SIG-M5 (cell line): Measurements from ENCODE around the gene VDR.

ENCODE experiments used
- DNase-seq: peaks from one replicate; lab custom pipeline; 2025; lab: John Stamatoyannopoulos, UW

Gene VDR

DNA sequence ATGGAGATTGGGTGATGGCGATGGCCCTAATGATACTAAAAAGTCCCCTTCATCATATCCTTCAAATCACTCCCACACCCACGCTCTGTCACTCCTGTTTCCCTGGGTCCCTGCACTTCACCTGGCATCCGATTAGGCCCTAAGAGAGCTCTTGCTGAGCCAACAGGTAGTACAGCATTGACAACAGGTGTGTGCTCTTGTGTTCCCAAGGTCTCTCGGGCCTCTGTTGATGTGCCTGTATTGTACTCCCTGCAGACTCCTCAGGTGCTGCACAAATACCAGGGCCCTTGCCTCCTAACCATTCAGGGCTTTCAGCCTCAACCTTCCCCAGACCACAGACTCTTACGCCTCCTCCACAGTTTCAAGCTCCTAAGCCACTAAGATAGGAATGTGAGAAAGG is 25.8 kb upstream of the VDR start:
- DNase-seq: no peak

DNA sequence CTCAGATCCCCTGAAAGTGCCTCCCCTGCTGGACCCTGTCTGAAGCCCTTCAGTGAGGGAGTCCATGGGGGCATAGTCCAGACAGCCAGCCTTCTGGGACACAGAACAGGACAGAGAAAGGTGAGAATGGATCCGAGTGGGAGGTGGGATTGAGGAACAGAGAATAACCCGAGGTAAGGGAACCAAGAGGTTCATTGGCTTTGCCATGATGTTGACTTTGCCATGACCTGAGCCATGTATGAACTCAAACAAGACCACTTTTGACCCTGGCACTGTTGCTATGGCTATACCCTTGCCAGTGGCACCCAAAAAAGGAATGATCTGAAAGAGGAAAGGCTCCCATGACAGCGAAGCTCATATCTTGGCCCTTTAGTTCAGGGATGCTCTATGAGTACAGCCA is 22.6 kb upstream of the VDR start:
- no peak for DNase-seq

DNA sequence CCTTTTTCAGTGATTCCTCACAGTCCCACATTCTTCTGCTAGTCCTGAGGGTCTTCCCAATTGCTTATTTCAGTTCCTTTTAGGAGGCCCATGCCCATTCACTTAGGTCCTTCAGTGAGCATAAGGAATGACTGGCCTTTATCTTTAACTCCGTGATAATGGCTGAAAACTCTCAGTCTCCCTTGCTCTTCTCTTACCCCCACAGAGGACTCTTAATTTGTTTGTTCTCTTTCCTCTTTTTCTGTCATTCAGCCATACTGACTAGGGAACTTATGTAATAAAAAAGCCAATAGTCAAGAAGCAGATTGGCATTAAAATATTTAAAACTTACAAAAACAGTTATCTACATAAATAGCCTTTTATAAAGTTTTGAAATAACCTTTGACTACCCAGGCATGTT is 17.1 kb upstream of the VDR start:
- DNase-seq: no peak

DNA sequence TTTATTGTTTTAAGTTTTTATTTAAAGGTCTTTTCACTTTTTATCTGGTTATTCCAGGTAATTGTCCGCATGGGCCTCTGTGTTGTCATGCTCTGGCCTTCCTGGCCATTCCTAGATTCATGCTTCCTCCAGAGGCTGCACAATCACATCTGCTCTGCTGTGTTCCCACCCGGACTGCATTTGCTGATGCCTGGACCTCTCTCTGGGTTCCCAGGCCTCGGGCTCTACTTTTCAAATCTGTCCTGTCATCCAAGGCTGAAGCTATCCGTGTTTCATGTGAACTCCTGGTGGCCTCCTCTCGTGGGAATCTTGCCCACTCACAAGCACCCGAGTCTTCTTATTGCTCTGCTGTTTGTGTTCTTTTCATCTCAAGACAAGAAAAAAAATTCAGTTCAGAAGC is 16.1 kb upstream of the VDR start:
- no peak for DNase-seq

DNA sequence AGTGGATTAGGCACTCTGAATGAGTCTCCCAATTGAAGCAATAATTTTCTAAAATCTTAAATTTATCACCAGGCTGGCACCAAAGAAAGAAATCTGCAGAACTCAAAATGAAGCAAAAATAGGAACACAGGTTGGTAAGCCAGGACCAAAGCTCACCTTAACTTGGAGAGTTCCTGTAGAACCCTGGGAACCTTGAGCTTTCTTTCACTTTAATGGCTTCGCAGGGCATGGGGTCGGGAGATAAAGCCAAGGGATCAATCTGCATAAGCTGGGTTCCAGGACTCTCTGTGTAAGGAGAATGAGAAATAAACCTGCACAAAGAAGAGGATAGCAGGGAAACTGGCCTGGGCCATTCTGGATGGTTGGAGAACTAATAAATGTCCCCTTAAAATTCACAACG is 8.3 kb upstream of the VDR start:
- no peak for DNase-seq

DNA sequence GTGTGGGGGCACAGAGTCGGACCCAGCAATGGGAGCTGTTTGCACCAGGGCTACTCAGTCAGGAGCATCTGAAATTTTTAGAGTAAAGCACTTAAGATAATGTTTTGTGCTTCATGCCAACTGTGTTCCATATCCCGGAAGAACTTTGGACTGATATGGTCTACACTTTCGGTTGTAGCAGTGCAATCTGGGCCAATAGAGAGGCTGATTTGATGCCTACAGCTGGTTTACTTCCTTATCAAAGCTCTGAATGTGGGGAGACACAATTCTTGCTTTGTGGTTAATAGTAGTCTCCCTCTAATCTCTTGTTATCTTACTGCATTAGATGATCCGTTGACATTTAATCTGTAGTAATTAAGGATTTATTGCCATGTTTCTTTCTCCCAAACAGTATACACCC is 7.8 kb upstream of the VDR start:
- no peak for DNase-seq

DNA sequence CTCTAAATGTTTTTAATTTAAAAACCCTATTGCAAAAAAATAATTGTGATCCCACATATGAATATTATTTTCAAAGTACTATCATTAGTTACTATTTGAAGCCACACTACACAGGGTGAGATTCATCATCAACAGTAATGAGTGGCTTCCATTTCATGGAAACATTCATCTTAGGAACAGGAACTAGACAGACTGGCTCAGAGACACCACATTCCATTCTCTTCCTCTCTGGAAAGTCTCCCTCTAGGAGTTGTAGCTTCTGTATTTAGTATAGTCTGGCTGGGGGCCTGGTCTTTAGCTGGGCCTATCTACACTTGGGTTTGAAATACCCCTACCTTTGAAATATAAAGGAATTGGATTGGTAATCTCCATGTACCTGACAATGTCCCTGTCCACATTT is 6.2 kb upstream of the VDR start:
- no peak for DNase-seq

DNA sequence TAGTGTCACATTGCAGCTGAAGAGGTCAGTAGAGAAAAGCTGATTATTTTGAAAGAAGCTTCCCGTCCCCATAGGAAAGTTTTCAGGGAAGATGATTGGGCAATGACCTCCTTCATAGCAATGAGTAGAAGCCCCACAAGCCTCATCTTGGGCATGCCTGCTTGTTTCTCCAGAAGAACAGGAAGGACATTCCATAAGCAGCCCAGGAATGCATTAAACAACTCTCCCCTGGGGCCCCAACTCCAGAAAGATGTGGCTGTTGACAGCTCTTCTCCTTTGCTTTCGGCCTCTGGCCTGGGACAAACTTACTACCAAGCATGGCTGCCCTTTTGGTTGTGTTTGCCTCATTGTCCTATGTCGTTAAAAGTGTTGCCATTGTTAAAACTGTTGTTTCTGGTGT is 5.7 kb upstream of the VDR start:
- no peak for DNase-seq

DNA sequence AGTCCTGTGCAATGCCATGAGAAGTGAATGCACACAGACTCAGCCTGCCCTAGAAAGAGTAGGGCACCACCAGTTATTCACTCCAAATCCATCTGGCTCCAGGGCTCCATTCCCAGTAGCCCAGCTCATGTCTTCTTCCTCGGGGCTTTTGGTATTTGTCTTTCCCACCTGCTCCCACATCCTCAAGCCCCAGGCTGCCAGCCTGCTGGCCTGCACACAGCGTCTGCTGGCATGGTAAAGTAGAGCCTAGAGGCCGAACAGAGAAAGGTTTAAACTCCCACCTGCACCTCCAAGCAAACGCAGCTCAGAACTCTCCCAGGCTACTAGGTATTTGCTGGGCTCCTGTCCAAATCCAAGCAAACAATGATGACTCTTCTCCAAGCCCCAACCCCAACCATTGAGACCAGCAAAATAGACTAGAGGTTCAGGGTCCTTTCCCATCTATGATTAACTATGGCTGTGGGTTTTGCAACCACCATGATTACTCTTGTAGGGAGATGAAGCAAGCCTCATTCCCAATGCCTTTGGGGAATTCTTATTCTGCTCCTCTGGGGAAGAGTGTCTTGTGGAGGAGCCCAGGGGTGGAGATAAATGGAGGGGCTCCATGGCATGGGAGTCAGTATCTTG is 5.2 kb upstream of the VDR start:
- DNase-seq: no peak

DNA sequence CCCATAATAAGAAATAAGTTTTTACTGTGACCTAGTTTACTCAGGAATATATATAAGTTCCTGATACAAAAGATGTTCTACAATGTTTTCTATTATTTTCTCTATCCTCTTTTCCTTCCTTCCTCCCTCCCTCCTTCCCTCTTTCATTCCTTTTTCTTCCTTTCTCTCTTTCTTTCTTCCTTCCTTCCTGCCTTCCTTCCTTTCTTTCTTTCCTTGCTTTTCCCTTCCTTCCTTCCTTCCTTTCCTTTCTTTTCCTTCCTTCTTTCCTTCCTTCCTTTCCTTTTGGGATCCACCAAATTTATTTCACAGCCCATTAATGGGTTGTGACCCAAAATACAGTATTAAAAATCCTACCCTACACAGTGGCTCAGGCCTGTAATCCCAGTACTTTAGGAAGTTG is 3.9 kb upstream of the VDR start:
- no peak for DNase-seq

DNA sequence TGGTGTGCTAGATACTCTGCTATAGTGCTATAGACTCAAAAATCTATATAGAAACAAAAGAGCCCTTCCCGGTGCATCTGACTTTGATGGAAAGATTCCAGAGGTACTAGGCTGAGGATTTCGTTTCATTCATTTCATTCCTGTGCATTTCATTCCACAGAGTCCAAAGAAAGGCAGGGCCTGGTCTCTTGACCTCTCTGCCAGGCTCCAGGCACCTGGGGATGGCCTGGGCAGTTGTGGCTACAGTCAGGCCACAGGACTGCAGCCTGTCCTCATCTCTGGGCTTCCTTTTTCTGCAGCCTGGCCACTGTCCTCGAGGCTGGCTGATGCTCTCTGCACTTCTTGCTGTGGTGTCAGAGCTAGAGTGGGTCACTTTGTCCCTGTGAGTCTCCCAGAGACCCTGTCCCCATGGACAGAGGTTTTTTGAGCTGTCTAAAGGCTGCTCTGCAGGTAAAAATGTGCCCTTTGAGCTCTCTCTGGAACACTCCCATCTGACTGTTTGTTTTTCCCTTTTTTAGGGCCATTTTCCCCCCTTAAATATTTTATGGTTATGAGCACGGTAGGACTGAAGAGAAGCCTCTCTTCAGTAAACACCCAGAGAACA is 3.2 kb upstream of the VDR start:
- DNase-seq: no peak

DNA sequence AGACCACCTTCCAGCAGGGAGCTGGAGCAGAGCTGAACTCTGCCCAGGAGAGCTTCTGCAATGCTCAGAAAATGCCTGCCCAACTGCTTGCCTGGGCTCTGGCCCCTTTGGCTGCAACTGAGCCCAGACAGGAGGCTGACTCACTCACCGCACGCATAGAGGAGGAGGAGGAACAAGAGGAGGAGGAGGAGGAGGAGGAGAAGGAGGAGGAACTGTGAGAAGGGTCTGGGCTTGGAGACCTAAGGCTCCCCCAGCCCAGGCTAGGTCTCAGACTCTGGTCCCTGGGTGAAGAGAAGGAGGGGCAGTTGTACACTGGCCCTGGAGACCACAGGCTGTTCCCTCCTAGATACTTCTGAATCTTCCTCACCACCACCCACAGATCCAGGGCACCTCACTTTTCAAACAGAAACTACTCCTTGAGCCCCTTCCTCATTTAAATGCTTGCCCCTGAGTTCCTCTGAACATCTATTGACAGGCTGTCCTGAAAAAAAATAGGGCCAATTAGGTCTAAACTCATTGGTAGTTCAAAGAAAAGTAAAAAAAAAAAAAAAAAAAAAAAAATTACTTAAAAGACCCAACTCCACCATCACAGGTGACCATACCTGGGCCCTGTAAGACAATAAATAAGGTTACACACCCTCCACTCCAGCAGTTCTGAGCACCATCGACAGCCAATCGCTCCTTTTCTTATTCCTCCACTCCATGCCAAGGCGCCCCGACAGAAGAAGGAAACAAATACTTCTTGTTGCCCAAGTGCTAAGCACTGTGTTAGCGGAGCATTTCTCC is 674 bp downstream of the VDR start:
- DNase-seq: peak; percentile 36

DNA sequence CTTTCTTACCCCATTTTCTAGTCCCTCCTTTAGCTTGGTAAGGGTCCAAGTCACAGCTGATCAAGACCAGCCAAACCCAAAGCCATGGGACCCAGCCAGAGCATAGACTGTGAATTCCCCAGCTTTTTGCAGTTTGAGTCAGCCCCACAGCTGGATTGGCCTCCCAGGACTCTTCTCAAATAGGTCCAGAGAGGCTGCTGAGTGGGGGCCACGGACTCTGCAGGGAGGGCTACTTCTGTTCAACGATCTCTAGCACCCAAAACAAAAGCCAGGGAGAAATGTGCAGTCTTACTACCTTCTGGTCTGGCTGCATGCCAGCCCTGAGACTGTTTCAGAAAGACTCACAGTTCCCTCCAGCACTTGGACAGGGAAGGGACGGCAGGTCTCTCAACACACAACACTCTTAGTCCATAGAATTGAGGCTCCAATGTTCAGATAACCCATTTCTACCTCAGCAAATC is 1.6 kb downstream of the VDR start:
- DNase-seq: no peak

DNA sequence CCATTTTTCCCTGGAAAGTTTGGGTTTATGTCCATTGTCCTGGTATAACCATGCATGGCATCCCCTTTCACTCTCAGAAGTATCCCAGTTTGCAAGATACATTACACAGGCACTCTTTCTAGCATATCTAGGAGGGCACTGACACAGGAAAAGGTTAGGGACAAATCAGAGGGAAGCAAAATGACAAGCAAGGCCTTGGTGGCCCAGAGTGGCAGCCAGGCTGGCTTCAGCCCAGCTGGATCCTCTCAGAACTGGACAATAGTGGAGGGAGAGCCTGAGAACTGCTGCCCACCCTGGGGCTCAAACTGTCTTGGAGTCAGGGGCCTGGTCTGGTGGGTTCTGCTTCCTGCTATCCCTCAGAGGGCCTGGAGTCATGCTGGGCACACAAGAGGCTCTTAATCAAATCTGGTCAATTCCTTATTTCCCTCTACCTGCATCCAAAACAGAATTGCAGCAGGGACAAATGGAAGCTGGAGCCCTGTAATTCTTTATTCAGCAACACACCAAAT is 2.6 kb downstream of the VDR start:
- no peak for DNase-seq

DNA sequence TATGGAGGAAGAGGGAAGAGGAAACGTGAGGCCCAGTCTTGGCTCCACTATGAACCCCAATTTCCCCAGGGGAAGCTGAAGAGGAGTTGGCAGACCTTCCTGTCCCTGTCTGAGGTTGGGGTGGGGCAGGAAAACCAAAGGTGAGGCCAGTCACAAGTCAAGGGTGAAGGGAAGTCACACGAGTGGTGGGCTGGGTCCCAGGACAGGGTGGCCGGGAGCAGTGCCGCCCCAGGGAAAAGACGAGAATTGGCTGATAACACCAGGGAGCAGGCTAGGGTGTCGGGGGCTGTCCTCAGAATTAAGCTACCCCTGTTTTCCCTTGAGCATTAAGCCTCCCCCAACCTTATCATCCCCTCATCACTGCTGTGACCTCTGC is 3.1 kb downstream of the VDR start:
- DNase-seq: no peak

DNA sequence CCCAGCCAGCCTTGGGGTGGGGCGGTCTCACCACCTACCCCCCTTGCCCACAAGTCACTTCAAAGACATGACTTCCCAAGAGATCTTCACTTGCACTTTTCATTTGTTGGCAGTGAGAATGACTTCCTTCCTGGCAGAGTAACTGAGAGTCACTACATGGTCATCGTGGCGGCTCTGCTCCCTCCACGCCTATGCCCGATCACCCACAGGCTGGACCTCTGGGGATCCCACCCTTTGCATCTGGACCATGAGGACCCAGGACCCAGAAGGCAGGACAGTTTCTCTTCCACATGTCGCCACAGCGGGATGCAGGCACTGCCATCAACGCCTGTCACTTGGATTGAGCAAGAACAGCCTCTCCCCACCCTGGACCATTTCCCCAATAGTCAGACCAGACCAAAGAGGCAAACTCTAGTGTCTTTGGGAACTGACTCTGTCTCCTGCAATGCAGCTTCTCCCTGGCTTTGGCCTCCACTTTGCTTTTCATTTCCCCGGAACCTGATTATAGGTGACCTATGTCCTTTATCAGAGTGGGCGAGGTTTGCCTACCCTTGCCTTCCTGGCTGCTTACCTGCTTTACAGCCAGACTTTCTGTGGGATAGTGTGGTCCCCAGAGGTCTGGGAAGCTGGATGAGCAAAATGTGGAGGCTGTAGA is 3.6 kb downstream of the VDR start:
- DNase-seq: peak; percentile 18

DNA sequence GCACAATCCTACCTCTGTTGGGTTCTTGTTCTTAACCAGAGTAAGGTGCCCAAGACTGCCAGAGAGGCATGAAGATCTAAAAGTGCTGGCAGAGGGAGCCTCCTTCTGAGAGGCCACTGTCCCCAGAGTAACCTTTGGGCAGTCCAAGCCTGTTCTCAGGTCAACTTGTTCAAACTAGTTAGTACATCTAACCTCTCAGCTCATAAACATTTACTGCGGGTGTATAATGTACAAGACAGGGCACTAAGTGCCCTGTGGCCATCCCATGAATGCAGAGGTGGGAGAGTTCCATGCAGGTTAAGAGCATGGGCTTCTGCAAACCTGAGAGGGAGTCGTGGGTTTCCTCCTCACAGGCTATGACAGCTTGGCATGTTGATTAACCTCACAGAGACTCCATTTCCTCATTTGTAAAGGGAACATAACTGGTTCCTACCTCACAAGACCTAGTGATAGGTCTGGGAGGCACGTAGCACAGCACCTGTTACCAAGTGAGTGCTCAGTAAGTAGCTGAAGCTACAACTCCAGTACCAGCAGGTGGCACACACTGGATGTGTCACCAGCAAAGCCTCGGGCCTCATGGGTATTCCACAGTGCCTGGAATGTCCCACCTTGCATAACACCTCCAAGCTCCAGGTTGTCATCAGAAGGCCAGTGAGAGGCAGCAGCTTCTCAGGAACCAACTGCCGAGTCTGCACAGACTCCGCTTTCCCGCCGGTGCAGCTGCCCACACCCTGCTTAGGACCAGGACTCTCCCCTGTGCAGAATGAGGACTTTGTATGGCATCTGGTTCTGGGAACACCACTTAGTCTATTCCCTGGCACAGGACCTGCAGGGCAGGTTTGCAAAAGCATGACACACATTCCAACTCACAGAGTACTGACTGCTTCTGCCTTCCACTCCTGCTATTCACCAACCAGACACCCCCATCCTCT is 4.4 kb downstream of the VDR start:
- DNase-seq: no peak

DNA sequence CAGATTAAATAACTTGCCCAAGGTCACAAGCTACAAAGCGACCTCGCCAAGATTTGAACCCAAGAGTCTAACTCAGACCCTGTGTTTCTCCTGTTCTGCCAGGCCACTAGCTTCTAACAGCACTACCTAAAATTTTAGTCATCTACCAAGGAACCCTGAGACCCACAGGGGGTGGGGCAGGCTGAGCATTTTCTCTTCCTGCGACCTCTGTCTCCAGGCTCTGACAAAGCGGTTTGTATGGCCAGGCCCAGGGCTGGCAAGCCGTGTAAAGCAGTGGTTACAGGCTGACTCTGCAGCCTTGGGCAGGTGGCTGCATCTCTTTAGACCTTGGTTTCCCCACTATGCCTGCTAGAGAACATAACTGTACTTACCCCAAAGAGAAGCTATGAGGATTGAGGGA is 5.3 kb downstream of the VDR start:
- DNase-seq: no peak

DNA sequence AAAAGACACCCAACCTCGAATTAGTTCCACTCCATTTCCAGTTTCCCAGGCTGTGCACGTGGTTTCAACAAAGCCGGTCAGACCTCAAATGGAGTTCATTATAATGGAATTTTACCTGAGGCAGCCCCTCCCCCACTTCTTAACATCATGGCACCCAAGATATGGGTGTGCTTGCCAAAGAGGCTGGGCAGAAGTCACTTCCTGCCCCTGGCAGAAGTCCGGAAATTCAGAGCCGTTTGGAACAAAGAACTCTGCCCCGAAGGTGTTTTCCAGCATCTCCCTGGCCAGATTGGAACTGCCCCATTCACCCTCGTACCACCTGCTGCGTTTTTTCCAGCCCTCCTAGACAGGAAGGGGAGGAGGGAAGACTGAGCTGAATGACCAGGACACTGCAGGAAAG is 8.2 kb downstream of the VDR start:
- no peak for DNase-seq

DNA sequence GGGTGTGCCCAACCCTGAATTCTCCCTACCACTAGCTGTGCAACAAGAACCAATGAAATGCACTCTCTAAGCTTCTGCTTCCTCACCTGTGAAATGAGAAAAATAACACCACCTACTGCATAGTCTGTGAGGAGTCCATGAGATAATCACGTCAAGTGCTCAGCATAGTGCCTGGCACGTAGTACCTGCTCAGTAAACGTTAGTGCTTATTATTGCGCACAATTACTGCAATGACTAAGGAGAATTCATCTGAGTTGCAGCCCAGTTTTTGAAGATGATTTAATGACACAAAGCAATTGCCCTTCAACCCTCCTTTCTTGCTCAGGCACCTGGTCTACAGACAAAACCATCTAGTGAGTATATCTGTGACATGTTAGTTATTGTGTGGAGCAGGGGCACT is 8.8 kb downstream of the VDR start:
- DNase-seq: no peak

DNA sequence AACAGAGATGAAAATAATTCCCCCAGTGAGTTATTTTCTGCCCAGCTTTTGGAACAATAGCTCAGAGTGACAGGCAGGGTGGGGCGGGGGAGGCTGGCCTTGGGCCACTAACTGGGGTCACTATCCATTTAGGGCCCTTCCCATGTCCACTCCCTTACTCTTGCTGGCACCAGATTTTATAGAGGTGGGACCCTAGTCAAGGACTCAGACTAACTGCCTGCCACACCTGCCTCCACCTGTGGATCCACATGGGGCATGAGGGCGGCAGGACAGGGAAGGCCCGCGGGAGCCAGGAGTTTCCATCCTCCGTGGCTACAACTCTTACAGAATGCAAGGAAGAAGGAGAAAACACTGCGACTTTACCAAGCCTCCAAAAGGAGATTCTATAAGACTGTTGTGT is 10.1 kb downstream of the VDR start:
- DNase-seq: no peak

DNA sequence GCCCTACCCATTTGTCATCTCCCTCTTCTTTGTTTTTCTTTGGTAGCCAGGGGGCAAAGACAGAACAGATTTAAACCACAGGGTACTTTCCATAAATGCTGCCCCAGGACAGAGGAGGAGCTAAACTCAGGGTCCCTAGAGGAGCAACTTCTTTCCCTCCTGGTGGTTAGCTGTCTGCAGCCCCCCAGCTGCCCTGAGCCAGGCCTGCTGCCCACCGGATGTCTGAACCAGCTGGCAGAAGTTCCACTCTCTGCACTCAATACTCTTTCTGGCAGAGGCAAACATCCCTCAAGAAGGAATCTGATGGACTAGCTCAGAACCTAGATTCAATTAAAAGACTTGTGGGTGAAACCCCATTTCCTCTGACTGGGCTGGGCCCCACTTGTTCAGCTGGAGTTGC is 10.7 kb downstream of the VDR start:
- DNase-seq: no peak
